Panc1 (cell line): ENCODE data around the gene D2HGDH. TPM values are rescaled to one million over a fixed set of nuclear protein-coding genes. Genes with fewer than 3 reads are reported as not detected.
"Not testable (repeated sequence)": the region's sequence is repeated elsewhere in the genome, so short reads cannot be mapped to it uniquely, and the experiment has no call there.

Experiments used
- ATAC-seq: fragments of 200-7000 bp; cut with Tn5 transposase; 2 replicates; pipeline ENCODE4 v1.9.1; 2020; ENCODE audit warnings: mild to moderate bottlenecking, moderate library complexity
- BruUV-seq: library from RNA; stranded (reverse); fragments of 400-500 nt; replicated peaks from 2 replicates; lab custom pipeline; 2021; lab: Mats Ljungman, UMichigan
- CTCF ChIA-PET: fragments of 300-600 bp; sonication (Branson Sonifier 250); formaldehyde crosslinking; loops from one replicate; lab custom pipeline; 2022; ENCODE audit warnings: antibody characterized with exemption; lab: Charles Lee
- POLR2A ChIA-PET: fragments of 300-600 bp; sonication (Branson Sonifier 250); formaldehyde crosslinking; loops from one replicate; lab custom pipeline; 2022; ENCODE audit warnings: antibody characterized with exemption; lab: Charles Lee
- DNase-seq: peaks from one replicate; pipeline ENCODE4 v3.0.0-alpha.2; 2010; ENCODE audit warnings: low read depth, low spot score
- H3K27ac ChIP-seq: 2 replicates; pipeline ENCODE4 v1.5.1; 2011; ENCODE audit warnings: mild to moderate bottlenecking, low read length, inconsistent platforms
- H3K27me3 ChIP-seq: fragments of 200-500 bp; sonication (Bioruptor generic); 2 replicates; pipeline ENCODE4 v1.6.0; 2014; ENCODE audit warnings: low read length, inconsistent platforms; ENCODE audit not compliant: control insufficient read depth, insufficient read depth
- H3K36me3 ChIP-seq: fragments of 200-500 bp; sonication (Bioruptor generic); 2 replicates; pipeline ENCODE4 v1.5.1; 2014; ENCODE audit warnings: inconsistent platforms, mild to moderate bottlenecking, low read length, moderate library complexity; ENCODE audit not compliant: control insufficient read depth, insufficient read depth
- H3K4me1 ChIP-seq: 2 replicates; pipeline ENCODE4 v1.5.1; 2011; ENCODE audit warnings: inconsistent platforms, mild to moderate bottlenecking, low read length, moderate library complexity; ENCODE audit not compliant: control insufficient read depth, insufficient read depth
- H3K4me3 ChIP-seq, 2 experiments: 2 replicates each; pipeline ENCODE4 v1.5.1; 2011 to 2012; ENCODE audit warnings: low read depth in 2 of 2, low read length in 2 of 2, mild to moderate bottlenecking in 2 of 2, inconsistent platforms in 1 of 2, moderate library complexity in 1 of 2
- H3K9me3 ChIP-seq: fragments of 200-500 bp; sonication (Bioruptor generic); 2 replicates; pipeline ENCODE4 v1.5.1; 2014; ENCODE audit warnings: low read depth, mild to moderate bottlenecking, inconsistent platforms, low read length, moderate library complexity; ENCODE audit not compliant: control insufficient read depth, insufficient read depth
- POLR2AphosphoS5 ChIP-seq: IDR thresholded peaks from 2 replicates; pipeline ENCODE4 v1.6.1; 2012; ENCODE audit warnings: mild to moderate bottlenecking, low read depth, low read length, moderate library complexity
- REST ChIP-seq, 2 experiments: IDR thresholded peaks; 2 replicates each; pipeline ENCODE4 v1.6.1; 2011 to 2012; ENCODE audit warnings: low read depth in 2 of 2, control low read depth in 1 of 2, low read length in 1 of 2, mild to moderate bottlenecking in 1 of 2, moderate library complexity in 1 of 2; ENCODE audit not compliant: insufficient read depth in 1 of 2
- SIN3A ChIP-seq: IDR thresholded peaks from 2 replicates; pipeline ENCODE4 v1.6.1; 2012; ENCODE audit warnings: low read depth, mild to moderate bottlenecking, low read length, moderate library complexity, borderline replicate concordance; ENCODE audit not compliant: insufficient read depth
- TCF7L2 ChIP-seq: IDR thresholded peaks from 2 replicates; pipeline ENCODE4 v1.6.1; 2011; ENCODE audit warnings: mild to moderate bottlenecking, low read depth, low read length, inconsistent platforms
- in situ Hi-C: cut with HindIII; loops from 2 replicates; pipeline ENCODE4 v1.10.0; 2016; ENCODE audit warnings: low sequenced_read_pairs, low pct_unique_long_range_greater_than_20kb
- intact Hi-C: fragments of 100-400 bp; cut with micrococcal nuclease; formaldehyde crosslinking; loops from one replicate; pipeline ENCODE4 v1.10.0; 2022; ENCODE audit not compliant: unreplicated experiment
- total RNA-seq: library from RNA; stranded (reverse); gene quantifications from one replicate; pipeline ENCODE4 v1.2.1, GENCODE V29; 2021; ENCODE audit not compliant: unreplicated experiment
- TF ChIP-seq, protein P1 (sequence below): fragments of 450-650 bp; IDR thresholded peaks from 2 replicates; pipeline ENCODE4 v1.5.1; 2017; ENCODE audit warnings: mild to moderate bottlenecking

D2HGDH gene
- total RNA-seq, 1 experiment from 2014 or later: 53.0 TPM

DNA sequence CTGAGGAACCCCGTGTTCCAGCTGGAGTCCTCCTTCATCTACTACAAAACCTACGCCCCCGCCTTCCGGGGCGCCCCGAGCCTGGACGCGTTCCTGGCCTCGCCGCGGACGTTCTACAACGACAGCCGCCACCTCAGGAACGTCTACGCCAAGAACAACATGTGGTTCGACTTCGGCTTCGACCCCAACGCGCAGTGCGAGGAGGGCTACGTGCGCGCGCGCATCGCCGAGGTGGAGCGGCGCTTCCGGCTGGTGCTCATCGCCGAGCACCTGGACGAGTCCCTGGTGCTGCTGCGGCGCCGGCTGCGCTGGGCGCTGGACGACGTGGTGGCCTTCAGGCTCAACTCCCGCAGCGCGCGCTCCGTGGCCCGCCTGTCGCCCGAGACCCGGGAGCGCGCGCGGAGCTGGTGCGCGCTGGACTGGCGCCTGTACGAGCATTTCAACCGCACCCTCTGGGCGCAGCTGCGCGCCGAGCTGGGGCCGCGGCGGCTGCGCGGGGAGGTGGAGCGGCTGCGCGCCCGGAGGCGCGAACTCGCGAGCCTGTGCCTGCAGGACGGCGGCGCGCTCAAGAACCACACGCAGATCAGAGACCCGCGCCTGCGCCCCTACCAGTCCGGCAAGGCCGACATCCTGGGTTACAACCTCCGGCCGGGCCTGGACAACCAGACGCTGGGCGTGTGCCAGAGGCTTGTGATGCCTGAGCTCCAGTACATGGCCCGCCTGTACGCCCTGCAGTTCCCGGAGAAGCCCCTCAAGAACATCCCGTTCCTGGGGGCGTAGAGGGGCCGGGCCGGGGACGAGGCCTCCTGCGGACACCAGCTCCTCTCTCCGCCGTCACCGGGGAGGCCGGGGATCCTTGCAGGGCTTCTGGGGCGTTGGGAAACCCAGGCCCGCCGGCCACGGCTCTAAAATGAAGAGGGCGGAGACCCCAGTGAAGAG, 69.2 kb downstream of the D2HGDH start:
- Histone ChIP-seq H3K27me3 (no peaks in the 10 kb centered on the region), H3K4me1 (peaks cover 20% of the 10 kb centered on the region), H3K36me3 (no peaks in the 10 kb centered on the region), H3K27ac (peak overlapping the region; percentile 83), H3K9me3 (no peaks in the 10 kb centered on the region), H3K4me3 (peak overlapping the region; percentile 27 to 29)
- ChIA-PET CTCF (no interaction called here), POLR2A (no interaction called here)
- intact Hi-C loops: no loop called here
- in situ Hi-C loops: no loop called here
- BruUV-seq: TSS peak; percentile 67
- ATAC-seq (peak; percentile 80), DNase-seq (no peak)
- TF ChIP-seq TCF7L2 (no peak), SIN3A (no peak), POLR2AphosphoS5 (no peak), REST (IDR thresholded peaks at IDR 0.05; ENCODE audit: insufficient read depth in 1 of 2, low read depth in 2 of 2, low read length in 1 of 2) (no peak)
- TF ChIP-seq, protein P1, sequence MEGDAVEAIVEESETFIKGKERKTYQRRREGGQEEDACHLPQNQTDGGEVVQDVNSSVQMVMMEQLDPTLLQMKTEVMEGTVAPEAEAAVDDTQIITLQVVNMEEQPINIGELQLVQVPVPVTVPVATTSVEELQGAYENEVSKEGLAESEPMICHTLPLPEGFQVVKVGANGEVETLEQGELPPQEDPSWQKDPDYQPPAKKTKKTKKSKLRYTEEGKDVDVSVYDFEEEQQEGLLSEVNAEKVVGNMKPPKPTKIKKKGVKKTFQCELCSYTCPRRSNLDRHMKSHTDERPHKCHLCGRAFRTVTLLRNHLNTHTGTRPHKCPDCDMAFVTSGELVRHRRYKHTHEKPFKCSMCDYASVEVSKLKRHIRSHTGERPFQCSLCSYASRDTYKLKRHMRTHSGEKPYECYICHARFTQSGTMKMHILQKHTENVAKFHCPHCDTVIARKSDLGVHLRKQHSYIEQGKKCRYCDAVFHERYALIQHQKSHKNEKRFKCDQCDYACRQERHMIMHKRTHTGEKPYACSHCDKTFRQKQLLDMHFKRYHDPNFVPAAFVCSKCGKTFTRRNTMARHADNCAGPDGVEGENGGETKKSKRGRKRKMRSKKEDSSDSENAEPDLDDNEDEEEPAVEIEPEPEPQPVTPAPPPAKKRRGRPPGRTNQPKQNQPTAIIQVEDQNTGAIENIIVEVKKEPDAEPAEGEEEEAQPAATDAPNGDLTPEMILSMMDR: no peak

- no peak for TF ChIP-seq TCF7L2
- ChIA-PET CTCF (interaction anchor here (0.7 kb wide), 1 partner anchor 146 kb away, joined by 4 read pairs; no protein-coding TSS in a partner anchor), POLR2A (interaction anchor here (0.6 to 1.1 kb wide), 2 partner anchors 10 to 40 kb away, joined by 3 to 5 read pairs; no protein-coding TSS in a partner anchor)
- H3K27me3 ChIP-seq: no peaks in the 10 kb centered on the region
- H3K4me3 ChIP-seq: peak overlapping the region in 1 of 2 experiments; percentile 15; a peak in 2 of 4 replicates
- H3K27ac ChIP-seq: peak overlapping the region; percentile 83
- no TSS peak for BruUV-seq
- H3K9me3 ChIP-seq: no peaks in the 10 kb centered on the region
- H3K36me3 ChIP-seq: no peaks in the 10 kb centered on the region
- peak; percentile 35 for ATAC-seq
- intact Hi-C loops: no loop called here
- H3K4me1 ChIP-seq: peaks cover 25% of the 10 kb centered on the region
- in situ Hi-C loops: no loop called here
- DNase-seq: no peak
Measured at GRCh38 chr2:241804326-241805229, 70.1 kb downstream of the D2HGDH start.

- ATAC-seq, BruUV-seq, H3K9me3 ChIP-seq, CTCF ChIA-PET, intact Hi-C loops, H3K36me3 ChIP-seq, H3K4me3 ChIP-seq, DNase-seq, H3K27ac ChIP-seq, in situ Hi-C loops, POLR2A ChIA-PET, H3K27me3 ChIP-seq: not testable (repeated sequence)
- peaks cover 27% of the 10 kb centered on the region for H3K4me1 ChIP-seq
Measured at GRCh38 chr2:241806217-241806616, 71.8 kb downstream of the D2HGDH start.
